ENCODE results near the gene PSME3. TPM values are rescaled to one million over a fixed set of nuclear protein-coding genes. Genes with fewer than 3 reads are reported as not detected.
A peak's percentile ranks its signal among the peaks of the same experiment; 100 is the strongest.
"Not testable (repeated sequence)": the region's sequence is repeated elsewhere in the genome, so short reads cannot be mapped to it uniquely, and the experiment has no call there.

The PSME3 gene
- total and polyA plus RNA-seq, 7 donors: 34.3 to 94.9 (median 59.7) TPM

- Histone ChIP-seq H3K4me3 (peak overlapping the region; percentile 53 to 70 (median 60)), H3K36me3 (peaks cover 0 to 19% (median under 1%) of the 10 kb centered on the region in 4 donors), H3K4me1 (peaks cover 0 to 54% (median 50%) of the 10 kb centered on the region in 4 donors), H3K27ac (peak overlapping the region; percentile 82 to 94 (median 90))
- intact Hi-C loops (cut with DNase I); H3K27me3 ChIP-seq; H3K9me3 ChIP-seq: not testable (repeated sequence)
- peak; percentile 77 for DNase-seq
- 72 to 81% methylated on average over 25 of the region's 28 CpGs for WGBS, 2 donors
- TF ChIP-seq POLR2AphosphoS5 (IDR thresholded peaks at IDR 0.05) (peak; percentile 12 to 76 (median 72)), POLR2A (IDR thresholded peaks at IDR 0.05) (peak in 1 of 2 donors; percentile 38)
These were observed 18.4 kb downstream of the PSME3 start for GRCh38 chr17:42851371-42852240.

DNA sequence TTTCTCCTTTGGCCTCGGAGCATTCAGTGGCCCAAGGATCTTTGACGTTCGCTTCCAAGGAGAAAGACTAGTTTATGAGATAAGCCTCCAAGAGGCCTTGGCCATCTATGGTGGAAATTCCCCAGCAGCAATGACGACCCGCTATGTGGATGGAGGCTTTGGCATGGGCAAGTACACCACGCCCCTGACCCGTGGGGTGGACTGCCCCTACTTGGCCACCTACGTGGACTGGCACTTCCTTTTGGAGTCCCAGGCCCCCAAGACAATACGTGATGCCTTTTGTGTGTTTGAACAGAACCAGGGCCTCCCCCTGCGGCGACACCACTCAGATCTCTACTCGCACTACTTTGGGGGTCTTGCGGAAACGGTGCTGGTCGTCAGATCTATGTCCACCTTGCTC lies 19.2 kb downstream of the PSME3 start:
- intact Hi-C loops (cut with DNase I): no loop called here
- Histone ChIP-seq H3K4me3 (peak overlapping the region; percentile 53 to 70 (median 60)), H3K27me3 (no peaks in the 10 kb centered on the region), H3K9me3 (no peaks in the 10 kb centered on the region), H3K27ac (peak overlapping the region; percentile 82 to 94 (median 90)), H3K36me3 (peaks cover 0 to 26% (median 5%) of the 10 kb centered on the region in 4 donors), H3K4me1 (peaks cover 0 to 61% (median 56%) of the 10 kb centered on the region in 4 donors)
- WGBS, 2 donors: 85 to 86% methylated on average over 15 of the region's 15 CpGs
- TF ChIP-seq POLR2A (IDR thresholded peaks at IDR 0.05): no peak
- TF ChIP-seq, protein P1, sequence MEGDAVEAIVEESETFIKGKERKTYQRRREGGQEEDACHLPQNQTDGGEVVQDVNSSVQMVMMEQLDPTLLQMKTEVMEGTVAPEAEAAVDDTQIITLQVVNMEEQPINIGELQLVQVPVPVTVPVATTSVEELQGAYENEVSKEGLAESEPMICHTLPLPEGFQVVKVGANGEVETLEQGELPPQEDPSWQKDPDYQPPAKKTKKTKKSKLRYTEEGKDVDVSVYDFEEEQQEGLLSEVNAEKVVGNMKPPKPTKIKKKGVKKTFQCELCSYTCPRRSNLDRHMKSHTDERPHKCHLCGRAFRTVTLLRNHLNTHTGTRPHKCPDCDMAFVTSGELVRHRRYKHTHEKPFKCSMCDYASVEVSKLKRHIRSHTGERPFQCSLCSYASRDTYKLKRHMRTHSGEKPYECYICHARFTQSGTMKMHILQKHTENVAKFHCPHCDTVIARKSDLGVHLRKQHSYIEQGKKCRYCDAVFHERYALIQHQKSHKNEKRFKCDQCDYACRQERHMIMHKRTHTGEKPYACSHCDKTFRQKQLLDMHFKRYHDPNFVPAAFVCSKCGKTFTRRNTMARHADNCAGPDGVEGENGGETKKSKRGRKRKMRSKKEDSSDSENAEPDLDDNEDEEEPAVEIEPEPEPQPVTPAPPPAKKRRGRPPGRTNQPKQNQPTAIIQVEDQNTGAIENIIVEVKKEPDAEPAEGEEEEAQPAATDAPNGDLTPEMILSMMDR (IDR thresholded peaks at IDR 0.05): no peak
- TF ChIP-seq POLR2AphosphoS5 (IDR thresholded peaks at IDR 0.05): peak in 3 of 4 donors; percentile 10 to 51 (median 25)
- TF ChIP-seq EP300 (IDR thresholded peaks at IDR 0.05): no peak
- DNase-seq: peak; percentile 76

GRCh38 chr17:42853004-42853403 lies 19.8 kb downstream of the PSME3 start:
- H3K4me1 ChIP-seq: peaks cover 0 to 66% (median 59%) of the 10 kb centered on the region in 4 donors
- TF ChIP-seq POLR2A (IDR thresholded peaks at IDR 0.05) (peak in 1 of 2 donors; percentile 39), EP300 (IDR thresholded peaks at IDR 0.05) (no peak), POLR2AphosphoS5 (IDR thresholded peaks at IDR 0.05) (peak; percentile 48 to 74 (median 50))
- TF ChIP-seq, protein P1 (IDR thresholded peaks at IDR 0.05): no peak
- no peaks in the 10 kb centered on the region for H3K27me3 ChIP-seq
- WGBS, 2 donors: 53 to 63% methylated on average over 4 of the region's 4 CpGs
- H3K27ac ChIP-seq: peak overlapping the region; percentile 82 to 94 (median 90)
- H3K9me3 ChIP-seq: no peaks in the 10 kb centered on the region
- peaks cover 0 to 33% (median 6%) of the 10 kb centered on the region in 4 donors for H3K36me3 ChIP-seq
- H3K4me3 ChIP-seq: peak overlapping the region; percentile 53 to 70 (median 60)
- intact Hi-C loops (cut with DNase I): no loop called here
- peak; percentile 82 for DNase-seq

DNA sequence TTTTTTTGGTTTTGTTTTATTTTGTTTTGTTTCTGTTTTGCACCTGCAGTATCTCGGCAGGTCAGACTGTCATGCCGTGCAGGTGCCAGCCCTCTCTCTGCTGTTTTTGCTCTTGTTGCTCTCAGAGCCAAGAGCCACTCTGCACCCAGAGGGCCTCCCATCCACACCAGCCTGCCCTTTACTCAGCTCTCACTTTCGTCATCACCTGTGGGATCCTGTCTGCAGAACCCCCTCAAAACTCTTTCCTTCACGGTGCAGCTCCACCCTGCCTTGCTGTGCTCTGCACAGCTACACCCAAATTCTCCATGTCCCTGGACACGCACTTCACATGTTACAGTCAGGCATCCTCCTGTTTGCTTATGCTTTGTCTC lies 20.4 kb downstream of the PSME3 start:
- Histone ChIP-seq H3K9me3 (no peaks in the 10 kb centered on the region), H3K36me3 (peaks cover 0 to 39% (median 6%) of the 10 kb centered on the region in 4 donors), H3K27ac (peak overlapping the region; percentile 82 to 94 (median 90)), H3K4me3 (peak overlapping the region; percentile 53 to 70 (median 60)), H3K27me3 (no peaks in the 10 kb centered on the region), H3K4me1 (peaks cover 0 to 66% (median 59%) of the 10 kb centered on the region in 4 donors)
- intact Hi-C loops (cut with DNase I): no loop called here
- peak; percentile 52 for DNase-seq
- 58 to 77% methylated on average over 5 of the region's 5 CpGs for WGBS, 2 donors
- TF ChIP-seq EP300 (IDR thresholded peaks at IDR 0.05): no peak
- TF ChIP-seq POLR2A (IDR thresholded peaks at IDR 0.05): no peak
- TF ChIP-seq POLR2AphosphoS5 (IDR thresholded peaks at IDR 0.05): no peak
- TF ChIP-seq, protein P1 (IDR thresholded peaks at IDR 0.05): no peak
